GM12878 (cell line): Measurements from ENCODE around the gene COL17A1. TPM values are rescaled to one million over a fixed set of nuclear protein-coding genes. Genes with fewer than 3 reads are reported as not detected.

Experiments used
- ATAC-seq: fragments of 200-7000 bp; cut with Tn5 transposase; 3 replicates; pipeline ENCODE4 v1.9.1; 2020; ENCODE audit warnings: mild to moderate bottlenecking, moderate library complexity
- BruUV-seq: library from RNA; stranded (reverse); fragments of 400-500 nt; replicated peaks from 2 replicates; lab custom pipeline; 2021; lab: Mats Ljungman, UMichigan
- CTCF ChIA-PET: fragments of 300-600 bp; sonication (Branson Sonifier 250); formaldehyde crosslinking; extraction: SDS; loops from one replicate; lab custom pipeline; 2021; ENCODE audit warnings: inconsistent platforms; lab: Yijun Ruan, JAX
- POLR2A ChIA-PET: fragments of 350-600 bp; formaldehyde crosslinking; extraction: SDS; loops from one replicate; lab custom pipeline; 2021; ENCODE audit warnings: inconsistent platforms; lab: Charles Lee
- RAD21 ChIA-PET: fragments of 300-600 bp; sonication (Branson Sonifier 250); formaldehyde crosslinking; loops from one replicate; lab custom pipeline; 2023; ENCODE audit warnings: antibody characterized with exemption; ENCODE audit not compliant: unreplicated experiment; lab: Charles Lee
- SMC1A ChIA-PET: fragments of 300-600 bp; sonication (Branson Sonifier 250); formaldehyde crosslinking; loops from one replicate; lab custom pipeline; 2023; ENCODE audit not compliant: unreplicated experiment, uncharacterized antibody; lab: Charles Lee
- DNase-seq: peaks from one replicate; pipeline ENCODE4 v3.0.0-alpha.2; 2011; ENCODE audit warnings: low read depth, low spot score
- FAIRE-seq: peaks from 3 replicates; lab custom pipeline; 2011; peaks lifted over from hg19 to GRCh38; lab: Jason Lieb, UNC
- H2AFZ ChIP-seq: 2 replicates; pipeline ENCODE4 v1.6.0; 2011; ENCODE audit warnings: low read depth, low read length, control low read depth; ENCODE audit not compliant: control insufficient read depth
- H3K27ac ChIP-seq: 2 replicates; pipeline ENCODE4 v1.5.1; 2011; ENCODE audit warnings: control low read depth; ENCODE audit not compliant: control insufficient read depth, insufficient read depth
- H3K27me3 ChIP-seq, 2 experiments: replicated peaks in 1 of 2; 2 replicates each; pipeline versions ENCODE4 v1.6.0 to v1.6.1; 2011; ENCODE audit warnings: low read length in 1 of 2; ENCODE audit not compliant: control insufficient read depth in 2 of 2, insufficient read depth in 2 of 2
- H3K36me3 ChIP-seq, 2 experiments: 2 replicates each; pipeline ENCODE4 v1.5.1; 2011; ENCODE audit warnings: low read length in 1 of 2; ENCODE audit not compliant: control insufficient read depth in 2 of 2, insufficient read depth in 2 of 2
- H3K4me1 ChIP-seq: 2 replicates; pipeline ENCODE4 v1.6.1; 2011; ENCODE audit warnings: mild to moderate bottlenecking, low read length, moderate library complexity, mixed read lengths; ENCODE audit not compliant: control insufficient read depth, insufficient read depth
- H3K4me2 ChIP-seq: 2 replicates; pipeline ENCODE4 v1.6.0; 2011; ENCODE audit warnings: control low read depth; ENCODE audit not compliant: control insufficient read depth, insufficient read depth
- H3K4me3 ChIP-seq: fragments of 200-600 bp; sonication (generic); 2 replicates; pipeline ENCODE4 v1.5.1; 2016
- H3K79me2 ChIP-seq: 2 replicates; pipeline ENCODE4 v1.6.0; 2011; ENCODE audit warnings: low read length; ENCODE audit not compliant: control insufficient read depth, insufficient read depth
- H3K9ac ChIP-seq: 2 replicates; pipeline ENCODE4 v1.8.0; 2011; ENCODE audit warnings: low read length, control low read depth, mixed read lengths; ENCODE audit not compliant: control insufficient read depth, insufficient read depth
- H3K9me3 ChIP-seq: replicated peaks from 3 replicates; pipeline ENCODE4 v1.5.1; 2011; ENCODE audit warnings: mild to moderate bottlenecking, low read length; ENCODE audit not compliant: control insufficient read depth, insufficient read depth
- H4K20me1 ChIP-seq: 2 replicates; pipeline ENCODE4 v1.6.0; 2011; ENCODE audit not compliant: control insufficient read depth, insufficient read depth
- ATF2 ChIP-seq: IDR thresholded peaks from 2 replicates; pipeline ENCODE4 v1.6.1; 2012; ENCODE audit warnings: low read length, inconsistent platforms
- BMI1 ChIP-seq: fragments of 450-650 bp; IDR thresholded peaks from 2 replicates; pipeline ENCODE4 v1.6.1; 2016; ENCODE audit warnings: mild to moderate bottlenecking, moderate library complexity, borderline replicate concordance
- CBFB ChIP-seq: IDR thresholded peaks from 2 replicates; pipeline ENCODE4 v1.6.1; 2016; ENCODE audit warnings: antibody characterized with exemption, low read depth
- CEBPB ChIP-seq, 2 experiments: fragments of 150-350 bp in 1 of 2; IDR thresholded peaks; 2 replicates each; pipeline ENCODE4 v1.6.1; 2012 to 2014; ENCODE audit warnings: low read depth in 2 of 2, low read length in 2 of 2, borderline replicate concordance in 1 of 2, inconsistent platforms in 1 of 2
- EED ChIP-seq: sonication (generic); IDR thresholded peaks from 2 replicates; pipeline ENCODE4 v1.6.1; 2016; ENCODE audit warnings: antibody characterized with exemption, low read depth
- GABPA ChIP-seq: IDR thresholded peaks from 2 replicates; pipeline ENCODE4 v1.6.1; 2014; ENCODE audit warnings: antibody characterized with exemption, low read depth, mild to moderate bottlenecking, inconsistent platforms
- HDGF ChIP-seq: fragments of 450-650 bp; IDR thresholded peaks from 2 replicates; pipeline ENCODE4 v1.6.1; 2016; ENCODE audit warnings: antibody characterized with exemption
- KLF5 ChIP-seq: fragments of 450-650 bp; IDR thresholded peaks from 2 replicates; pipeline ENCODE4 v1.6.1; 2014; ENCODE audit warnings: mild to moderate bottlenecking; ENCODE audit not compliant: partially characterized antibody
- MAX ChIP-seq: IDR thresholded peaks from 2 replicates; pipeline ENCODE4 v1.6.1; 2012; ENCODE audit warnings: low read depth, low read length, improper control_type of control experiment
- MXI1 ChIP-seq: fragments of 150-350 bp; IDR thresholded peaks from 2 replicates; pipeline ENCODE4 v1.6.1; 2011; ENCODE audit warnings: low read depth, mild to moderate bottlenecking, inconsistent platforms, low read length, improper control_type of control experiment
- NFYA ChIP-seq: IDR thresholded peaks from 2 replicates; pipeline ENCODE4 v1.6.1; 2011; ENCODE audit warnings: low read depth, mild to moderate bottlenecking, low read length, improper control_type of control experiment, borderline replicate concordance
- SKIL ChIP-seq: fragments of 450-650 bp; IDR thresholded peaks from 2 replicates; pipeline ENCODE4 v1.6.1; 2017; ENCODE audit warnings: mild to moderate bottlenecking, low read depth, inconsistent platforms; ENCODE audit not compliant: poor library complexity, severe bottlenecking
- SMARCA5 ChIP-seq: fragments of 450-650 bp; IDR thresholded peaks from 2 replicates; pipeline ENCODE4 v1.6.1; 2017; ENCODE audit warnings: mild to moderate bottlenecking
- TCF7 ChIP-seq: IDR thresholded peaks from 2 replicates; pipeline ENCODE4 v1.6.1; 2014; ENCODE audit warnings: antibody characterized with exemption, borderline replicate concordance
- YY1 ChIP-seq: IDR thresholded peaks from 2 replicates; pipeline ENCODE4 v1.6.1; 2011; ENCODE audit warnings: low read depth, mild to moderate bottlenecking, low read length
- WGBS: methylation state at CpG from one replicate; pipeline ENCODE4 v1.1.6; 2016; ENCODE audit warnings: low lambda C conversion rate; ENCODE audit not compliant: insufficient replicate concordance, insufficient coverage; ENCODE audit errors: missing lambda C conversion rate; 5-methylcytosine and 5-hydroxymethylcytosine counted together
- in situ Hi-C: fragments of 300-500 bp; cut with MboI; formaldehyde crosslinking; loops from 9 replicates; pipeline ENCODE4 v1.14.3; 2018; ENCODE audit warnings: mixed read lengths
- intact Hi-C: fragments of 100-400 bp; cut with micrococcal nuclease; formaldehyde crosslinking; loops from one replicate; pipeline ENCODE4 v1.14.2; 2022; ENCODE audit not compliant: unreplicated experiment
- polyA plus RNA-seq, 11 experiments: library from polyadenylated mRNA; depleted of rRNA in 4 of 11; unstranded in 6 of 11; stranded (reverse) in 5 of 11; fragments of >200 nt; fragmentation: Nextera tagmentation in 4 of 11; fragmentation: Illumina TruSeq in 1 of 11; extraction: Ambion mirVana in 4 of 11; extraction: Trizol in 1 of 11; gene quantifications; 1 replicate in 1 of 11; 2 replicates in 10 of 11; pipeline versions ENCODE4 v1.2.1 to v1.2.3, GENCODE V29; 2011 to 2016; ENCODE audit warnings: inconsistent platforms in 2 of 11, missing spikeins in 2 of 11, low read depth in 1 of 11
- total RNA-seq, 4 experiments: library from RNA; depleted of rRNA in 3 of 4; stranded (reverse); fragments of >200 nt in 3 of 4; fragmentation: Illumina TruSeq in 1 of 4; extraction: Trizol in 1 of 4; gene quantifications; 2 replicates each; pipeline versions ENCODE4 v1.2.1 to v1.2.3, GENCODE V29; 2013 to 2021

COL17A1 gene
- total and polyA plus RNA-seq, 10 of the 15 experiments (the other 5 are each of a cell fraction or from before 2014, with no cell fraction given) = 0.08 to 0.22 TPM; not detected in 8

GRCh38 chr10:104077247-104077646 is 8.4 kb downstream of the COL17A1 start:
- no peak for TF ChIP-seq MXI1
- TF ChIP-seq HDGF = no peak

GRCh38 chr10:104076743-104077160 is 8.9 kb downstream of the COL17A1 start:
- in situ Hi-C loops = loop anchor here (5.0 kb wide), 1 partner anchor 184 kb away; no protein-coding TSS in a partner anchor
- SMC1A ChIA-PET = interaction anchor here (2.3 to 2.4 kb wide), 2 partner anchors 33 to 47 kb away, joined by 6 to 8 read pairs; no protein-coding TSS in a partner anchor
- Histone ChIP-seq H3K4me1 (no peaks in the 10 kb centered on the region), H3K4me3 (no peak overlapping the region), H3K27me3 (no peaks in the 10 kb centered on the region), H3K36me3 (no peaks in the 10 kb centered on the region), H3K27ac (no peak overlapping the region), H2AFZ (no peak overlapping the region), H3K79me2 (no peaks in the 10 kb centered on the region), H3K9ac (no peak overlapping the region), H3K4me2 (no peak overlapping the region), H4K20me1 (no peaks in the 10 kb centered on the region), H3K9me3 (no peaks in the 10 kb centered on the region)
- no TSS peak for BruUV-seq
- RAD21 ChIA-PET = no interaction called here
- DNase-seq (no peak), ATAC-seq (no peak), FAIRE-seq (no peak)
- intact Hi-C loops = no loop called here
- POLR2A ChIA-PET = no interaction called here
- CTCF ChIA-PET = interaction anchor here (1.5 kb wide), 1 partner anchor 48 kb away, joined by 4 read pairs; no protein-coding TSS in a partner anchor
- WGBS = 27% methylated on average over 3 of the region's 3 CpGs
- TF ChIP-seq KLF5 (no peak), ATF2 (no peak), CBFB (no peak), CEBPB (IDR thresholded peaks at IDR 0.05; ENCODE audit: borderline replicate concordance in 1 of 2, low read depth in 2 of 2, low read length in 2 of 2) (no peak), BMI1 (no peak), GABPA (no peak), MAX (no peak), SMARCA5 (no peak), SKIL (no peak), TCF7 (no peak), NFYA (no peak), YY1 (no peak), EED (no peak)

More at GRCh38 chr10:104077247-104077646, 8.4 kb downstream of the COL17A1 start:
- ChIA-PET SMC1A (interaction anchor here (2.3 to 2.4 kb wide), 2 partner anchors 32 to 47 kb away, joined by 6 to 8 read pairs; no protein-coding TSS in a partner anchor), CTCF (interaction anchor here (1.2 to 1.5 kb wide), 2 partner anchors 48 to 49 kb away, joined by 3 to 4 read pairs; no protein-coding TSS in a partner anchor), RAD21 (no interaction called here), POLR2A (no interaction called here)
- no peaks in the 10 kb centered on the region for H3K27me3 ChIP-seq
- H3K4me1 ChIP-seq = no peaks in the 10 kb centered on the region
- BruUV-seq = no TSS peak
- no peak overlapping the region for H3K9ac ChIP-seq
- DNase-seq (no peak), ATAC-seq (no peak), FAIRE-seq (no peak)
- no peak overlapping the region for H3K4me3 ChIP-seq
- no peaks in the 10 kb centered on the region for H4K20me1 ChIP-seq
- no peak overlapping the region for H3K4me2 ChIP-seq
- H3K79me2 ChIP-seq = no peaks in the 10 kb centered on the region
- no peak overlapping the region for H2AFZ ChIP-seq
- no peaks in the 10 kb centered on the region for H3K9me3 ChIP-seq
- intact Hi-C loops = no loop called here
- in situ Hi-C loops = loop anchor here (5.0 kb wide), 1 partner anchor 185 kb away; no protein-coding TSS in a partner anchor
- H3K36me3 ChIP-seq = no peaks in the 10 kb centered on the region
- 64% methylated on average over 3 of the region's 3 CpGs for WGBS
- no peak overlapping the region for H3K27ac ChIP-seq
